Fibroblast of the aortic adventitia (primary cell): ENCODE results near the gene EPN2. TPM values are rescaled to one million over a fixed set of nuclear protein-coding genes. Genes with fewer than 3 reads are reported as not detected.

ENCODE experiments used
- DNase-seq: peaks from one replicate; pipeline ENCODE4 v3.0.0-alpha.2; 2010; ENCODE audit warnings: low read depth
- H3K4me3 ChIP-seq: 2 replicates; pipeline ENCODE4 v1.5.1; 2011; ENCODE audit warnings: low read depth, mild to moderate bottlenecking, control low read depth, low read length, moderate library complexity
- total RNA-seq: library from RNA; depleted of rRNA; stranded (reverse); fragments of >200 nt; gene quantifications from 2 replicates; pipeline ENCODE4 v1.2.3, GENCODE V29; 2012; ENCODE audit warnings: low replicate concordance
- TF ChIP-seq, protein P1 (sequence below): IDR thresholded peaks from 2 replicates; pipeline ENCODE4 v1.5.1; 2011; ENCODE audit warnings: mild to moderate bottlenecking, low read length, control low read depth, inconsistent platforms; ENCODE audit not compliant: insufficient read depth

The EPN2 gene
- total RNA-seq, 1 donor = 30.7 TPM

- TF ChIP-seq, protein P1, sequence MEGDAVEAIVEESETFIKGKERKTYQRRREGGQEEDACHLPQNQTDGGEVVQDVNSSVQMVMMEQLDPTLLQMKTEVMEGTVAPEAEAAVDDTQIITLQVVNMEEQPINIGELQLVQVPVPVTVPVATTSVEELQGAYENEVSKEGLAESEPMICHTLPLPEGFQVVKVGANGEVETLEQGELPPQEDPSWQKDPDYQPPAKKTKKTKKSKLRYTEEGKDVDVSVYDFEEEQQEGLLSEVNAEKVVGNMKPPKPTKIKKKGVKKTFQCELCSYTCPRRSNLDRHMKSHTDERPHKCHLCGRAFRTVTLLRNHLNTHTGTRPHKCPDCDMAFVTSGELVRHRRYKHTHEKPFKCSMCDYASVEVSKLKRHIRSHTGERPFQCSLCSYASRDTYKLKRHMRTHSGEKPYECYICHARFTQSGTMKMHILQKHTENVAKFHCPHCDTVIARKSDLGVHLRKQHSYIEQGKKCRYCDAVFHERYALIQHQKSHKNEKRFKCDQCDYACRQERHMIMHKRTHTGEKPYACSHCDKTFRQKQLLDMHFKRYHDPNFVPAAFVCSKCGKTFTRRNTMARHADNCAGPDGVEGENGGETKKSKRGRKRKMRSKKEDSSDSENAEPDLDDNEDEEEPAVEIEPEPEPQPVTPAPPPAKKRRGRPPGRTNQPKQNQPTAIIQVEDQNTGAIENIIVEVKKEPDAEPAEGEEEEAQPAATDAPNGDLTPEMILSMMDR = no peak
- no peak for DNase-seq
- H3K4me3 ChIP-seq = no peak overlapping the region
Observed at GRCh38 chr17:19330271-19330670, 93.1 kb downstream of the EPN2 start.

GRCh38 chr17:19331134-19331533 lies 94.0 kb downstream of the EPN2 start:
- DNase-seq = peak; percentile 84
- TF ChIP-seq, protein P1 = peak; percentile 18
- no peak overlapping the region for H3K4me3 ChIP-seq

DNA sequence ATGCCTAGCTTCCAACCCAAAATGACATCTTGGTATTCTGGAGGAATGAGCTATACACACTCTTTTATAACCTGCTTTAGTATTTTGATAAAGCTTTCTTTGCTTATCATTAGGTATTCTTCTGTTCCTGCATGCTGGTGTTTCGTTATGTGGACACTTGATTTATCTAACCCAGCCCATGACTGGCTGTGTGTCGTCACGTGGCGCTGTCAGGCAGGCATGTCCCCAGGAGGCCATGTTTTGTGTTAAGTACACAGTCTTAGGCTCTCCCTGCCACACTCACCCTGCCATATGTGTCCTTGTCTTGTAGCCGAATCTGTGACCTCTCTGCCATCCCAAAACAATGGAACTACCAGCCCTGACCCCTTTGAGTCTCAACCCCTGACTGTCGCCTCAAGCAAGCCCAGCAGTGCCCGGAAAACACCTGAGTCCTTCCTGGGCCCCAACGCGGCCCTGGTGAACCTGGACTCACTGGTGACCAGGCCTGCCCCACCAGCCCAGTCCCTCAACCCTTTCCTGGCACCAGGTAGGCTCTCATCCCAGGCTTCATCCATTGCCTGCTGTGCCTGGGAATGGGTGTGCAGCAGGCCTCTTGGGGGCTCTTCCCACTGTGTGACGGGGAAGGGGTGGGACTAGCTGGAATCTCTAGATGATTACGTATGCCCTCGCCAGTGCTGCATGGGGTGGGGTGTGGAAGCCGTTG lies 94.5 kb downstream of the EPN2 start:
- TF ChIP-seq, protein P1 = no peak

GRCh38 chr17:19332371-19333131 lies 95.4 kb downstream of the EPN2 start:
- DNase-seq = no peak
- TF ChIP-seq, protein P1 = no peak
- H3K4me3 ChIP-seq = no peak overlapping the region

More for the DNA sequence above, 94.5 kb downstream of the EPN2 start:
- DNase-seq = no peak
- H3K4me3 ChIP-seq = no peak overlapping the region

DNA sequence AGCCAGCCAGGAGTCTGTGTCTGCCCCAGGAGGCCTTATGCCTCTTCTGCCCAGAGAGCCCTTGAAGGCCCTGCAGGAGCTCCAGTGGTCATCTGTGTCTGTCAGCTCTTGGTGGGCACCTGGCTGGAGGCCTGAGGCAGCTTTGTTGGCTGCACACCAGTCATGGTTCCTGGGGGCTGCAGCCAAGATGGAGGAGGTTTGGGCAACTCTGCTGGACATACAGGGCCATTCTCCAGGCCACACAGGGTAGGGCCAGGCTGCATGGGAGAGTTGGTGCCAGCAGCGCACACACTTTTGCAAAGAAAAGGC lies 95.9 kb downstream of the EPN2 start:
- no peak for DNase-seq
- H3K4me3 ChIP-seq = no peak overlapping the region
- TF ChIP-seq, protein P1 = no peak

GRCh38 chr17:19333736-19334290 lies 96.6 kb downstream of the EPN2 start:
- TF ChIP-seq, protein P1 = no peak
- no peak overlapping the region for H3K4me3 ChIP-seq
- no peak for DNase-seq
